ENCODE measurements around the gene TOX4.
"Not testable (repeated sequence)": the region's sequence is repeated elsewhere in the genome, so short reads cannot be mapped to it uniquely, and the experiment has no call there.

DNA sequence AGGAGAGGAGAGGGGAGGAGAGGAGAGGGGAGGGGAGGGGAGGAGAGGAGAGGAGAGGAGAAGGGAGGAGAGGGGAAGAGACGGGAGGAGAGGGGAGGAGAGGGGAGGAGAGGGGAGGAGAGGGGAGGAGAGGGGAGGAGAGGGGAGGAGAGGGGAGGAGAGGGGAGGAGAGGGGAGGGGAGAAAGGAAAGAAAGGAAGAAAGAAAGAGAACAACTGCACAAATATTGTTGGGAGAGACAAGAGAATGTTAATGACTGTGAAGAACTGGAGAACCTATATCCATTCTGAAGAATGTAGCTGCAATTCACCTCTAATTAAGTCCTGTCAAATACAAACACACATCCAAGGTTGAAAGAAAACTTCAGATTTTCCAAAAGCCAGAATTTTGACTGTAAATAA, 34.3 kb upstream of the TOX4 start:
- TF ChIP-seq, protein P1, sequence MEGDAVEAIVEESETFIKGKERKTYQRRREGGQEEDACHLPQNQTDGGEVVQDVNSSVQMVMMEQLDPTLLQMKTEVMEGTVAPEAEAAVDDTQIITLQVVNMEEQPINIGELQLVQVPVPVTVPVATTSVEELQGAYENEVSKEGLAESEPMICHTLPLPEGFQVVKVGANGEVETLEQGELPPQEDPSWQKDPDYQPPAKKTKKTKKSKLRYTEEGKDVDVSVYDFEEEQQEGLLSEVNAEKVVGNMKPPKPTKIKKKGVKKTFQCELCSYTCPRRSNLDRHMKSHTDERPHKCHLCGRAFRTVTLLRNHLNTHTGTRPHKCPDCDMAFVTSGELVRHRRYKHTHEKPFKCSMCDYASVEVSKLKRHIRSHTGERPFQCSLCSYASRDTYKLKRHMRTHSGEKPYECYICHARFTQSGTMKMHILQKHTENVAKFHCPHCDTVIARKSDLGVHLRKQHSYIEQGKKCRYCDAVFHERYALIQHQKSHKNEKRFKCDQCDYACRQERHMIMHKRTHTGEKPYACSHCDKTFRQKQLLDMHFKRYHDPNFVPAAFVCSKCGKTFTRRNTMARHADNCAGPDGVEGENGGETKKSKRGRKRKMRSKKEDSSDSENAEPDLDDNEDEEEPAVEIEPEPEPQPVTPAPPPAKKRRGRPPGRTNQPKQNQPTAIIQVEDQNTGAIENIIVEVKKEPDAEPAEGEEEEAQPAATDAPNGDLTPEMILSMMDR (IDR thresholded peaks at IDR 0.05), result not testable (repeated sequence)
- not testable (repeated sequence) for TF ChIP-seq POLR2A (IDR thresholded peaks at IDR 0.05)

Data from tibial nerve (tissue), 3 donors.